Gastroesophageal sphincter (tissue), 4 donors: Measurements from ENCODE around the gene TATDN2. TPM values are rescaled to one million over a fixed set of nuclear protein-coding genes. Genes with fewer than 3 reads are reported as not detected.

Source experiments
- ATAC-seq: fragments of 150-250 bp; one replicate; pipeline ENCODE4 v1.9.1; 2016; ENCODE audit warnings: mild to moderate bottlenecking, moderate library complexity
- H3K27ac ChIP-seq, 4 donors: fragments of 200-600 bp; sonication (generic) in 3 of 4; 1 replicate in 3 of 4; 2 replicates in 1 of 4; pipeline ENCODE4 v1.5.1; 2016 to 2019
- H3K27me3 ChIP-seq: fragments of 200-600 bp; sonication (generic); one replicate; pipeline ENCODE4 v1.5.1; 2019
- H3K36me3 ChIP-seq, 2 donors: fragments of 200-600 bp; sonication (generic); one replicate each; pipeline ENCODE4 v1.5.1; 2019; ENCODE audit warnings: control low read depth in 1 of 2
- H3K4me1 ChIP-seq, 3 donors: fragments of 200-600 bp; sonication (generic); 1 replicate in 2 of 3; 2 replicates in 1 of 3; pipeline ENCODE4 v1.5.1; 2016 to 2019; ENCODE audit warnings: control low read depth in 2 of 3
- H3K4me3 ChIP-seq, 2 donors: fragments of 200-600 bp; sonication (generic); one replicate each; pipeline ENCODE4 v1.5.1; 2019; ENCODE audit warnings: mild to moderate bottlenecking in 1 of 2, moderate library complexity in 1 of 2
- H3K9me3 ChIP-seq, 3 donors: fragments of 200-600 bp; sonication (generic); one replicate each; pipeline ENCODE4 v1.5.1; 2017 to 2019; ENCODE audit warnings: control low read depth in 2 of 3
- EP300 ChIP-seq: sonication (generic); formaldehyde crosslinking; IDR thresholded peaks from one replicate; pipeline ENCODE4 v1.6.1; 2017; ENCODE audit warnings: antibody characterized with exemption, mild to moderate bottlenecking
- POLR2A ChIP-seq, 2 donors: fragments of 450-650 bp; IDR thresholded peaks; one replicate each; pipeline ENCODE4 v1.6.1; 2017; ENCODE audit warnings: antibody characterized with exemption in 2 of 2, mild to moderate bottlenecking in 2 of 2, moderate library complexity in 1 of 2
- POLR2AphosphoS5 ChIP-seq: sonication (generic); formaldehyde crosslinking; IDR thresholded peaks from one replicate; pipeline ENCODE4 v1.6.1; 2017; ENCODE audit warnings: antibody characterized with exemption
- WGBS, 2 donors: methylation state at CpG; one replicate each; pipeline ENCODE4 v1.1.5; 2018; ENCODE audit warnings: low coverage in 1 of 2; 5-methylcytosine and 5-hydroxymethylcytosine counted together
- total RNA-seq, 4 donors: library from RNA; depleted of rRNA; stranded (reverse); fragments of >200 nt; gene quantifications; one replicate each; pipeline ENCODE4 v1.1.0, GENCODE V29; 2016
- TF ChIP-seq, protein P1 (sequence below), 4 experiments: fragments of 200-600 bp in 2 of 4; fragments of 450-650 bp in 2 of 4; sonication (generic) in 1 of 4; IDR thresholded peaks; one replicate each; pipeline ENCODE4 v1.5.1; 2017 to 2019; ENCODE audit warnings: antibody characterized with exemption in 4 of 4, mild to moderate bottlenecking in 2 of 4, moderate library complexity in 2 of 4

The TATDN2 gene
- total RNA-seq, 4 donors from 2014 or later, result 10.0 to 28.4 (median 22.6) TPM

DNA sequence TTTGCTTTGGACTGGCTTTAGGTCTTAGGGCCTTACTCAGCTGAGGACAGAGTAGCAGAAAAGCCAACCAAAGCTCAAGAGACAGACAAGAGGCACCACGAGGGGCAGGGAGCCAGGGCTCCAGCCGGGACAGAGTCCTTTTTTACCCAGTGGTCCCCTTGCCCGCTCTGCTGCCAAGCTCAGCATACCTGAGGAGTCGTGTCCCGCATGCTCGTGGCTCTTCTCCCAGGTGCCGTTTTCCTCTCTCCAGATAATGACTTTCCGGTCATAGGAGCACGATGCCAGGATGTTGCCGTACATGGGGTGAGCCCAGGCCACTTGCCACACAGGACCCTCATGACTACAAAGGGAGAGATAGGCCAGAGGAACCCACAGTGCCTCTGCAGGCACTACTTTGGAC is 64.1 kb downstream of the TATDN2 start:
- H3K27me3 ChIP-seq, result no peaks in the 10 kb centered on the region
- H3K9me3 ChIP-seq, result no peaks in the 10 kb centered on the region
- no peaks in the 10 kb centered on the region for H3K4me1 ChIP-seq
- H3K36me3 ChIP-seq, result peaks cover 0 to 94% of the 10 kb centered on the region in 2 donors
- TF ChIP-seq POLR2A (IDR thresholded peaks at IDR 0.05) (no peak), EP300 (no peak), POLR2AphosphoS5 (no peak)
- TF ChIP-seq, protein P1, sequence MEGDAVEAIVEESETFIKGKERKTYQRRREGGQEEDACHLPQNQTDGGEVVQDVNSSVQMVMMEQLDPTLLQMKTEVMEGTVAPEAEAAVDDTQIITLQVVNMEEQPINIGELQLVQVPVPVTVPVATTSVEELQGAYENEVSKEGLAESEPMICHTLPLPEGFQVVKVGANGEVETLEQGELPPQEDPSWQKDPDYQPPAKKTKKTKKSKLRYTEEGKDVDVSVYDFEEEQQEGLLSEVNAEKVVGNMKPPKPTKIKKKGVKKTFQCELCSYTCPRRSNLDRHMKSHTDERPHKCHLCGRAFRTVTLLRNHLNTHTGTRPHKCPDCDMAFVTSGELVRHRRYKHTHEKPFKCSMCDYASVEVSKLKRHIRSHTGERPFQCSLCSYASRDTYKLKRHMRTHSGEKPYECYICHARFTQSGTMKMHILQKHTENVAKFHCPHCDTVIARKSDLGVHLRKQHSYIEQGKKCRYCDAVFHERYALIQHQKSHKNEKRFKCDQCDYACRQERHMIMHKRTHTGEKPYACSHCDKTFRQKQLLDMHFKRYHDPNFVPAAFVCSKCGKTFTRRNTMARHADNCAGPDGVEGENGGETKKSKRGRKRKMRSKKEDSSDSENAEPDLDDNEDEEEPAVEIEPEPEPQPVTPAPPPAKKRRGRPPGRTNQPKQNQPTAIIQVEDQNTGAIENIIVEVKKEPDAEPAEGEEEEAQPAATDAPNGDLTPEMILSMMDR (IDR thresholded peaks at IDR 0.05), result no peak
- no peak for ATAC-seq
- no peak overlapping the region for H3K4me3 ChIP-seq
- no peak overlapping the region for H3K27ac ChIP-seq
- WGBS, 2 donors, result 81 to 83% methylated on average over 2 to 5 of the region's 10 CpGs

DNA sequence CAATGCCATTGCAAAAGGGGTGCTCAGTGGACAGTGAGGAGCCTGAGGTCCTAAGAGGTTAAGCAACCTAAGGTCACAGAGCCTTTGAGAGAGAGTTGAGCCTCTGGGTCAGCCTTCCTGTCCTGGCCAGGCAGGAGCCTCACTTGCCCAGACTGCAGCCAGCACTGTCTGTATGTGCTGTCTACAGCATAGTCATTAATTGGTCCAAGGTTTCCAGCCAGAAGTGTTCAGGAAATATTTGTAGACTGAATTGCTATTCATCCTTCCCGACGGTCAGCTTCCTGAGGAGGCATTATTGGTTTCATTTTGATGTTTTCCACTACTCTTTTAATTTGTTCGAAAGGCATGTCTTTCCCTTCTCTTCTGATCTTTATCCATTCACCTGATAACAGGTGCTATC is 64.6 kb downstream of the TATDN2 start:
- H3K4me1 ChIP-seq, result peaks cover 0 to 3% (median 0%) of the 10 kb centered on the region in 3 donors
- 66 to 89% methylated on average over 2 to 3 of the region's 3 CpGs for WGBS, 2 donors
- ATAC-seq, result no peak
- no peak overlapping the region for H3K27ac ChIP-seq
- H3K27me3 ChIP-seq, result no peaks in the 10 kb centered on the region
- TF ChIP-seq, protein P1 (IDR thresholded peaks at IDR 0.05), result no peak
- TF ChIP-seq POLR2A (IDR thresholded peaks at IDR 0.05) (no peak), POLR2AphosphoS5 (no peak), EP300 (no peak)
- H3K9me3 ChIP-seq, result no peaks in the 10 kb centered on the region
- H3K4me3 ChIP-seq, result no peak overlapping the region
- peaks cover 0 to 94% of the 10 kb centered on the region in 2 donors for H3K36me3 ChIP-seq

DNA sequence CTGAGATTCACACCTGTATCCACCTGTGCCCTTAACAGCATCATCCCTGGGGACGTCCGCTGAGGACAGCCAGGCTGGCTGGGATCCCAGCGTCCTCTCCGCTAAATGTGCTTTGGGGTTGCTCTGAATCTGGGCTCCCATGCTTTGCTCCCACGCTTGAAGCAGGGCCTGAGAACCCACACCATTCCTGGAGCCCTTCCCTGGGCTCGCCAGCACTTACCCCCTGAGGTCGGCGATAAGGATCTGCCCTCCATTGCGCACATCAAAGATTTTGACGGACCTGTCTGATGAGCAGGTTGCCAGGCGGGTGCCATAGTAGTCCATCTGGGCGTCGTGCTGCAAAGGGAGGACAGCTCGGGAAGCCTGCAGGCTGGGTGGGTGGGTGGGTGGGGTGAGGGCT is 66.8 kb downstream of the TATDN2 start:
- peaks cover 0 to 87% of the 10 kb centered on the region in 2 donors for H3K36me3 ChIP-seq
- no peaks in the 10 kb centered on the region for H3K9me3 ChIP-seq
- no peak overlapping the region for H3K4me3 ChIP-seq
- H3K27ac ChIP-seq, result no peak overlapping the region
- TF ChIP-seq POLR2AphosphoS5 (no peak), EP300 (no peak), POLR2A (IDR thresholded peaks at IDR 0.05) (no peak)
- TF ChIP-seq, protein P1 (IDR thresholded peaks at IDR 0.05), result no peak
- WGBS, 2 donors, result 89 to 97% methylated on average over 5 to 7 of the region's 14 CpGs
- no peaks in the 10 kb centered on the region for H3K27me3 ChIP-seq
- H3K4me1 ChIP-seq, result peaks cover 0 to 26% (median 15%) of the 10 kb centered on the region in 3 donors
- no peak for ATAC-seq

DNA sequence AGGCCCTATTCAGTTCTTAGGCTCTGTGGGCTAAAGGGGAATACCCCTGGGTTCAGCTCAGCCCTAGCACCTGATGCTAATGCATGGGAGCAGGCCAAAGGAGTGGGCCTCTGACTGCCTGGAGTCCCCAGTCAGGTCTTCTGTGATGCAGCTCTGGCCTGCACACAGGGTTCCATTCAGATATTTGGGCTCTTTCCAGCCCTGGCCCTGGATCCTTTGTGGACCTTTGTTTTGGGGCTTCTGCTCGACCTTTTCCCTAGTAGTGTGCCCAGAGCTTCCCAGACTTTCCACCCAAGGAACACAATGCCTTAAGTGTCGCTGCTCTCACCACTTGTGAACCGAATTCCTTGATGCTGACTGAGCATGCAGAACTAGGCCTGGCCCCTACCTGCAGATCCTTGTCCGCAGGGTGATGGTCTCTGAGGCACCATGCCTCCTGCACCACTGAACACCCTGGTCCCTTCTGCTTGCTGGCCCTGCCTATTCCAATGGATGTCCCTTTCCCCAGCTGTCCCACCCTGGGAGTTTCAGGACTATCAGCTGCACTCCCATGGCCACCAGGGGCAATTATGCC is 67.6 kb downstream of the TATDN2 start:
- ATAC-seq, result no peak
- Histone ChIP-seq H3K36me3 (peaks cover 0 to 79% of the 10 kb centered on the region in 2 donors), H3K4me3 (no peak overlapping the region), H3K4me1 (peaks cover 0 to 31% (median 17%) of the 10 kb centered on the region in 3 donors), H3K27ac (no peak overlapping the region), H3K9me3 (no peaks in the 10 kb centered on the region), H3K27me3 (no peaks in the 10 kb centered on the region)
- TF ChIP-seq, protein P1 (IDR thresholded peaks at IDR 0.05), result no peak
- TF ChIP-seq POLR2AphosphoS5 (no peak), EP300 (no peak), POLR2A (IDR thresholded peaks at IDR 0.05) (no peak)
- whole genome bisulfite sequencing, 2 donors, result 61 to 75% methylated on average over 2 to 3 of the region's 4 CpGs

DNA sequence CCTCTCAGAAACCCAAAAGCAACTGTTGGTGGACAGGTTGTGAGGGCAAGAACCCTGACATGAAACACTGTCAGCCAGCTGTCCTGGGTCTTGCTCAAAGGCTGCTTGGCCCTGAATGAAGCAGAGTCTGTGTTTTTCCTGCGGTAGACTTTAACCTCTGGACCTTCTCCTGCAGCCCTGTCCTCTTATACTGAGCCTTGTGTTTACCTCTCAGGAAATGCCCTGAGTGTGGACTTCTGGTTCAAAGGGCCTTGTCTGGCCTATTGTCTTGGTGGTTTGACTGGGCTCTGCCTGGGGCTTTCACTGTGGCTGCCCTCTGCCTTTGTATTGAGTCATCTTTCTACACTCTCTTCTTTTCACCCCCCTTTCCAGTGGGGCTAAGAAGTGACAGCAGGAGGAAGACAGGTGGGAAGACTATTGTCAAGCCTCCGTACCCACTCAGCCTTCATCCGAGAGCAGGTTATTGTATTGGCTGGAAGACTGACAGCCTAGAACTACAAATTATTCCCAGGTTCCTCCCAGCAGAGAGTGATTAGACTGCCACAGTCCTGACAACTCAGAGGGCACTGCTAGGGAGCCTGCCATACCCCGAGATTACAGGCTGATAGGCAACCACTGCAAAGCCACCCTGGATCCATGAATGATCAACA is 69.2 kb downstream of the TATDN2 start:
- ATAC-seq, result no peak
- H3K4me3 ChIP-seq, result no peak overlapping the region
- TF ChIP-seq EP300 (no peak), POLR2A (IDR thresholded peaks at IDR 0.05) (no peak), POLR2AphosphoS5 (no peak)
- TF ChIP-seq, protein P1 (IDR thresholded peaks at IDR 0.05), result no peak
- no peak overlapping the region for H3K27ac ChIP-seq
- H3K27me3 ChIP-seq, result no peaks in the 10 kb centered on the region
- peaks cover 0 to 64% of the 10 kb centered on the region in 2 donors for H3K36me3 ChIP-seq
- no peaks in the 10 kb centered on the region for H3K9me3 ChIP-seq
- WGBS, 2 donors, result 100% methylated on average over 4 of the region's 4 CpGs; no CpG with 5 or more reads in 1 of the 2 donors
- H3K4me1 ChIP-seq, result peaks cover 0 to 36% (median 17%) of the 10 kb centered on the region in 3 donors
